GM12892 (cell line): ENCODE measurements around the gene TF.
"Not testable (repeated sequence)": the region's sequence is repeated elsewhere in the genome, so short reads cannot be mapped to it uniquely, and the experiment has no call there.

Experiments used
- DNase-seq: peaks from one replicate; pipeline ENCODE4 v3.0.0; 2011; ENCODE audit not compliant: insufficient read length
- FAIRE-seq: peaks from 2 replicates; lab custom pipeline; 2011; peaks lifted over from hg19 to GRCh38; lab: Jason Lieb, UNC
- POLR2A ChIP-seq: IDR thresholded peaks from 2 replicates; pipeline ENCODE4 v1.6.1; 2011; ENCODE audit warnings: low read depth, low read length, control low read depth
- POLR2AphosphoS5 ChIP-seq: IDR thresholded peaks from 2 replicates; pipeline ENCODE4 v1.6.1; 2011; ENCODE audit warnings: low read depth, low read length, control low read depth
- TAF1 ChIP-seq: IDR thresholded peaks from 2 replicates; pipeline ENCODE4 v1.6.1; 2011; ENCODE audit warnings: low read depth, mild to moderate bottlenecking, control low read depth, low read length, borderline replicate concordance

TF gene

GRCh38 chr3:133775309-133775708, 29.1 kb downstream of the TF start:
- no peak for TF ChIP-seq TAF1
- no peak for TF ChIP-seq POLR2AphosphoS5
- TF ChIP-seq POLR2A = no peak
- no peak for DNase-seq
- FAIRE-seq = no peak

- no peak for TF ChIP-seq POLR2AphosphoS5
- no peak for TF ChIP-seq TAF1
- no peak for TF ChIP-seq POLR2A
- FAIRE-seq (no peak), DNase-seq (no peak)
Observed at GRCh38 chr3:133775835-133776234, 29.6 kb downstream of the TF start.

- TF ChIP-seq POLR2AphosphoS5 = no peak
- TF ChIP-seq POLR2A = no peak
- no peak for TF ChIP-seq TAF1
- DNase-seq (no peak), FAIRE-seq (no peak)
Observed at GRCh38 chr3:133776794-133777438, 30.7 kb downstream of the TF start.

DNA sequence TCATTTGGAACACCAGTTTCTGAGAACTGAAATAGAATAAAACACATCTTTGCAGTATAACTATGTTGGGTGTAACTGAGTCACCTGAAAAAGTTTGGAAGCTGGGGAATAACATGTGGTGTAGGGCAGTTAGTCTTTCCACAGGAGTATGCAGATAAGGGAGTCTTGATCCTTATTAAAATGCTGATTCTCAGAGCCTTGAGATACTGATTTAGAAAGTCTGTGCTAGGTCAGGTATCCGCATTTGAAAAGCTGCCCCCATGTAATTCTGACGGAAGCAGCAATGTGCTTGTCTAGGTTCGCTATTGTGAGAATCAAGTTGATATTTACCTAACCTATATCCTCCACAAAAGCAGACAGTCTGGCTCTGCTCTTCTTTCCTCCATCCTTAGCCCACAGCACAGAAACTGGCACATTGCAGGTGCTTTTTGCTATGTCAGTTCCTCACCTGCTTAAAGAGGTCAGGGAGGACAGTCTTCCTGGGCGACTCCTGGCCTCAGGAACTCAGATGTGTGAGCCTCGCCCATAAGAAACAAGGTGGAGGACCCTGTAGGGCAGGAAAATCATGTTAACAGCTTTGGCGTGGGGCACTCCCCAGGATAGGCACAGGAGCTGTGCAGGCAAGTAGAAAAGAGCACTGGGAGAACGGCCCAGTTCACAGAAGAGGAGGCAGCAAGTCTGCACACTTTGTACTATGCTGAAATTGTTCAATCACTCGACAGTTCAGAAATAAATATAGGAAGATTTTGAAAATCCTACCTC, 31.8 kb downstream of the TF start:
- no peak for DNase-seq
- no peak for FAIRE-seq

GRCh38 chr3:133779626-133780203, 33.5 kb downstream of the TF start:
- DNase-seq (no peak), FAIRE-seq (no peak)
- no peak for TF ChIP-seq POLR2AphosphoS5
- TF ChIP-seq POLR2A = no peak
- TF ChIP-seq TAF1 = no peak

More for the DNA sequence above, 31.8 kb downstream of the TF start:
- no peak for TF ChIP-seq POLR2A
- no peak for TF ChIP-seq TAF1
- no peak for TF ChIP-seq POLR2AphosphoS5

- DNase-seq, FAIRE-seq: not testable (repeated sequence)
Observed at GRCh38 chr3:133780756-133781155, 34.6 kb downstream of the TF start.

DNA sequence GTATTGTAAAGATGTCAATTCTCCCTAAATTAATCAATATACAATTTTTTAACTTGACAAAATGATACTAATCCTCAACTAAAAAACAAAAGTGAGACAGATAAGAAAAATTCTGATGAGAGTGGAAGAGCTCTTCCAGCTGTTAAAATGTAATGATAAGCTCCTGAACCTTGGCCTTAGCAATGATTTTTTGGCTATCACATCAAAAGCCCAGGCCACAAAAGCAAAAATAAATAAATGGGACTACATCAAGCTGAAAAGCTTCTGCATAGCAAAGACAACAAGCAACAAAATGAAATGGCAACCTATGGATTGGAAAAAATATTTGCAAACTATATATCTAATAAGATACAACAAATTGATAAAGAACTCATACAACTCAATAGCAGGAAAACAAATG, 35.4 kb downstream of the TF start:
- TF ChIP-seq POLR2A = no peak
- TF ChIP-seq POLR2AphosphoS5 = no peak
- no peak for TF ChIP-seq TAF1
- FAIRE-seq (no peak), DNase-seq (no peak)

DNA sequence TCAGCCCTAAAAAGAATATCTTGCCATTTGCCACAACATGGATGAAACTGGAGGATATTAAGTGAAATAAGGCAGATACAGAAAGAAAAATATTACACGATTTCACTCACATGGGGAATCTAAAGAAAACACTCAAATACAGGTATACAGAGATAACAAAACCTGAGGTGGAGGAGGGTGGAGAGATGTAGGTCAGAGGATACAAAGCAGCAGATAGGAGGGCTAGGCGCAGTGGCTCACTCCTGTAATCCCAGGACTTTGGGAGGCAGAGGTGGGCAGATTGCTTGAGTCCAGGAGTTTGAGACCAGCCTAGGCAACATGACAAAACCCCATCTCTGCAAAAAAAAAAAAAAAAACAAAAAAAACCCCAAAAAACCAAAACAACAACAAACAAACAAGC, 36.3 kb downstream of the TF start:
- TF ChIP-seq TAF1 = no peak
- no peak for TF ChIP-seq POLR2A
- TF ChIP-seq POLR2AphosphoS5 = no peak
- FAIRE-seq (no peak), DNase-seq (no peak)

DNA sequence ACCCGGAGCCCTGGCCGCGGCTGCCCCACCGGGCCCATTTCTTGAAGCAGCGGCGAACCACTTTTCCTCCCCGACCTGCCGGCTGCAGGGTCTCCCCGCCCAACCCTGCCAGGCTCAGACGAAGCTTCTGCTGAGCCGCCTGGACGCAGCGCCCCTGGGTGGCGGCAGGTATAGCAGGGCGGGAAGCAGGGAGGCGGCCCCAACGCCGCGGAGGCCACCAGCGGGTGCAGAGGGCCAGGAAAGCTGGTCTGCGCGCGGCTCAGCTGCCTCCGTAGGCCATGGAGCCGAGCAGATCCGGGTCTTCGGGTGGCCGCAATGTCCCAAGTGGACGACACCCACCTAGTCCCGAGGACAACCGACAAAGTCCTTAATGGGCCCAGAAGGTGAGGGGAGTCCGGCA, 37.6 kb downstream of the TF start:
- TF ChIP-seq TAF1 = no peak
- no peak for TF ChIP-seq POLR2AphosphoS5
- no peak for TF ChIP-seq POLR2A
- DNase-seq (no peak), FAIRE-seq (no peak)

DNA sequence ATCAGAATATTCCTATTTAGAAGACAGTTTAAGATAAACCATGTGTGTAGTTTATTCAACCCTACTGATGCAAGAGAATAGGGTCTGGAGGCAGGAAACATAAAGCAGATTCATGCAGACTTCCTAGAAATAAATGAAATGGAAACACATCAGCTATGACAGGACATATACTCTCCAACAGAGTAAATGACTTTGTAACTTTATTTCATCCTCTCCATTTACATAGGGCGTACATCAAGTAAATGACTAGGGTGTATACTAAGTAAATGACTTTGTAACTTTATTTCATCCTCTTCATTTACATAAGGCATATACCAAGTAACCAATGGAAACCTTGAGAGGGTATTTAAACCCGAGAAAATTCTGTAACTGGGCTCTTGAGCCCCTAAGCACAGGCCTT, 41.8 kb downstream of the TF start:
- no peak for TF ChIP-seq POLR2AphosphoS5
- TF ChIP-seq POLR2A = no peak
- TF ChIP-seq TAF1 = no peak
- FAIRE-seq (no peak), DNase-seq (no peak)

GRCh38 chr3:133792171-133792763, 46.1 kb downstream of the TF start:
- no peak for TF ChIP-seq TAF1
- TF ChIP-seq POLR2AphosphoS5 = no peak
- no peak for TF ChIP-seq POLR2A
- FAIRE-seq (no peak), DNase-seq (no peak)
